B cell (primary cell): ENCODE data around the gene SEC62. TPM values are rescaled to one million over a fixed set of nuclear protein-coding genes. Genes with fewer than 3 reads are reported as not detected.
A peak's percentile ranks its signal among the peaks of the same experiment; 100 is the strongest.

Experiments used
- ATAC-seq: fragments of 200-7000 bp; cut with Tn5 transposase; one replicate; pipeline ENCODE4 v1.10.0; 2021; ENCODE audit warnings: low read depth, mild to moderate bottlenecking, moderate number of reproducible peaks, moderate library complexity
- CTCF ChIA-PET: fragments of 350-600 bp; sonication (Branson Sonifier 250); formaldehyde crosslinking; loops from one replicate; lab custom pipeline; 2021; ENCODE audit warnings: antibody characterized with exemption, inconsistent platforms; lab: Charles Lee
- POLR2A ChIA-PET: fragments of 350-600 bp; sonication (Branson Sonifier 250); formaldehyde crosslinking; loops from one replicate; lab custom pipeline; 2021; ENCODE audit warnings: antibody characterized with exemption; lab: Charles Lee
- DNase-seq: peaks from one replicate; pipeline ENCODE4 v3.0.0; 2013
- H2AFZ ChIP-seq: 2 replicates; pipeline ENCODE4 v1.6.1; 2012; ENCODE audit warnings: mild to moderate bottlenecking, low read depth, low read length; ENCODE audit not compliant: insufficient read depth, poor library complexity, severe bottlenecking
- H3K27ac ChIP-seq, 2 donors: 1 replicate in 1 of 2; 2 replicates in 1 of 2; pipeline ENCODE4 v1.5.1; 2012 to 2013; ENCODE audit warnings: low read length in 2 of 2, mild to moderate bottlenecking in 2 of 2, moderate library complexity in 1 of 2
- H3K27me3 ChIP-seq, 4 experiments: fragments of 200-600 bp in 1 of 4; sonication (generic) in 1 of 4; replicated peaks in 1 of 4; 1 replicate in 2 of 4; 2 replicates in 2 of 4; pipeline versions ENCODE4 v1.6.1 to v1.7.0; 2013 to 2016; ENCODE audit warnings: low read length in 3 of 4, mild to moderate bottlenecking in 2 of 4, mixed read lengths in 1 of 4, moderate library complexity in 1 of 4; ENCODE audit not compliant: insufficient read depth in 4 of 4, control insufficient read depth in 3 of 4; ENCODE audit errors: control extremely low read depth in 1 of 4
- H3K36me3 ChIP-seq, 2 experiments: replicated peaks in 1 of 2; 1 replicate in 1 of 2; 2 replicates in 1 of 2; pipeline versions ENCODE4 v1.6.1 to v1.7.1; 2013; ENCODE audit warnings: low read length in 1 of 2; ENCODE audit not compliant: insufficient read depth in 2 of 2, control insufficient read depth in 1 of 2; ENCODE audit errors: control extremely low read depth in 1 of 2, extremely low read depth in 1 of 2
- H3K4me1 ChIP-seq, 2 donors: fragments of 200-600 bp in 1 of 2; sonication (generic) in 1 of 2; 1 replicate in 1 of 2; 2 replicates in 1 of 2; pipeline versions ENCODE4 v1.5.1 to v1.6.1; 2013 to 2017; ENCODE audit warnings: low read length in 2 of 2; ENCODE audit not compliant: control insufficient read depth in 2 of 2, insufficient read depth in 2 of 2
- H3K4me2 ChIP-seq: replicated peaks from 2 replicates; pipeline ENCODE3; 2012; ENCODE audit warnings: mild to moderate bottlenecking, low read depth, low read length; ENCODE audit not compliant: poor library complexity, severe bottlenecking
- H3K4me3 ChIP-seq, 5 experiments: fragments of 200-600 bp in 1 of 5; sonication (generic) in 1 of 5; 1 replicate in 3 of 5; 2 replicates in 2 of 5; pipeline versions ENCODE4 v1.5.1 to v1.7.0; 2011 to 2016; ENCODE audit warnings: low read length in 4 of 5, mild to moderate bottlenecking in 4 of 5, low read depth in 2 of 5, control low read depth in 1 of 5, moderate library complexity in 1 of 5; ENCODE audit not compliant: insufficient read depth in 1 of 5; ENCODE audit errors: control extremely low read depth in 1 of 5, extremely low read depth in 1 of 5
- H3K79me2 ChIP-seq: fragments of 200-600 bp; sonication (generic); one replicate; pipeline ENCODE4 v1.6.0; 2016; ENCODE audit warnings: low read length; ENCODE audit not compliant: control insufficient read depth, insufficient read depth
- H3K9ac ChIP-seq: fragments of 200-600 bp; sonication (generic); 2 replicates; pipeline ENCODE4 v1.6.1; 2017; ENCODE audit warnings: mild to moderate bottlenecking, low read length, moderate library complexity
- H3K9me3 ChIP-seq, 3 donors: one replicate each; pipeline versions ENCODE4 v1.6.1 to v1.7.1; 2013; ENCODE audit warnings: low read length in 2 of 3; ENCODE audit not compliant: control insufficient read depth in 2 of 3, insufficient read depth in 1 of 3; ENCODE audit errors: control extremely low read depth in 1 of 3
- H4K20me1 ChIP-seq: 2 replicates; pipeline ENCODE4 v1.6.0; 2012; ENCODE audit warnings: mild to moderate bottlenecking, low read length; ENCODE audit not compliant: insufficient read depth, control insufficient read depth, poor library complexity, severe bottlenecking
- H3K27ac Mint-ChIP-seq: one replicate; pipeline ENCODE4 v1.8.0; 2021; ENCODE audit warnings: mixed read lengths
- H3K27me3 Mint-ChIP-seq: one replicate; pipeline ENCODE4 v1.8.0; 2021; ENCODE audit warnings: mixed read lengths
- H3K4me1 Mint-ChIP-seq: one replicate; pipeline ENCODE4 v1.8.0; 2021; ENCODE audit warnings: mixed read lengths
- H3K4me3 Mint-ChIP-seq: one replicate; pipeline ENCODE4 v1.8.0; 2021; ENCODE audit warnings: mixed read lengths
- H3K9me3 Mint-ChIP-seq: one replicate; pipeline ENCODE4 v1.8.0; 2022; ENCODE audit warnings: mixed read lengths; ENCODE audit not compliant: insufficient read depth
- EZH2 ChIP-seq: IDR thresholded peaks from 2 replicates; pipeline ENCODE4 v1.6.1; 2012; ENCODE audit warnings: borderline replicate concordance, low read depth, mild to moderate bottlenecking, moderate library complexity, low read length; ENCODE audit not compliant: insufficient read depth, poor library complexity, severe bottlenecking
- WGBS: methylation state at CpG from one replicate; pipeline ENCODE4 v1.1.5; 2013; ENCODE audit warnings: missing lambda C conversion rate; ENCODE audit not compliant: insufficient coverage; 5-methylcytosine and 5-hydroxymethylcytosine counted together
- intact Hi-C: fragments of 100-400 bp; cut with micrococcal nuclease; formaldehyde crosslinking; loops from one replicate; pipeline ENCODE4 v1.10.0; 2022
- polyA plus RNA-seq: library from polyadenylated mRNA; depleted of rRNA; stranded (reverse); fragments of >200 nt; gene quantifications from 2 replicates; pipeline ENCODE4 v1.2.3, GENCODE V29; 2012
- total RNA-seq, 2 donors: library from RNA; stranded (reverse); fragments of 120-200 nt in 1 of 2; gene quantifications; 1 replicate in 1 of 2; 2 replicates in 1 of 2; pipeline versions ENCODE4 v1.2.3 to v1.2.4, GENCODE V29; 2013 to 2022
- TF ChIP-seq, protein P1 (sequence below): fragments of 200-600 bp; IDR thresholded peaks from one replicate; pipeline ENCODE4 v1.8.0; 2022; ENCODE audit warnings: antibody characterized with exemption, mild to moderate bottlenecking

The SEC62 gene
- total and polyA plus RNA-seq, 2 donors (not counting 1 experiment from before 2014, with no cell fraction given), result 40.3 to 166 TPM

DNA sequence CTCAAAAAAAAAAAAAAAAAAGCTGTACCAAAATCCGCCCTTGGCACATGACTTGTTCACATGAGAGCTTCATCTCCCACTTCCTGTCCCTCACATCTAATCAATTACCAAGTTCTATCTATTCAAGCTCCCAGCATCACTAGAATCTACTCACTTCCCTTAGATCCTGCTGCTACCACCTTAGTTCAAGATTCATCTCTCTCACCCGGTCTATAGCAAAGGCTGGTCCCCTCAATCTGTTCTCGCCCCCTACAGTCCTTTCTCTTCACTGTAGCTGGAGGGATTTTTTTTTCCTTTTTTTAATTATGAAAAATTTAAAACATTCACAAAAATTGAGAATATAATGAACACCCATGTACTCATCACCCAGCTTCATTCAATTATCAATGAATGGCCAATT, 54.5 kb downstream of the SEC62 start:
- H2AFZ ChIP-seq, result no peak overlapping the region
- no peak overlapping the region for H3K4me2 ChIP-seq
- no peaks in the 10 kb centered on the region for H3K27me3 Mint-ChIP-seq
- no peak overlapping the region for H3K4me3 ChIP-seq
- no peak overlapping the region for H3K27ac ChIP-seq
- H3K79me2 ChIP-seq, result no peaks in the 10 kb centered on the region
- H3K4me3 Mint-ChIP-seq, result no peak overlapping the region
- no peak overlapping the region for H3K9ac ChIP-seq
- TF ChIP-seq, protein P1, sequence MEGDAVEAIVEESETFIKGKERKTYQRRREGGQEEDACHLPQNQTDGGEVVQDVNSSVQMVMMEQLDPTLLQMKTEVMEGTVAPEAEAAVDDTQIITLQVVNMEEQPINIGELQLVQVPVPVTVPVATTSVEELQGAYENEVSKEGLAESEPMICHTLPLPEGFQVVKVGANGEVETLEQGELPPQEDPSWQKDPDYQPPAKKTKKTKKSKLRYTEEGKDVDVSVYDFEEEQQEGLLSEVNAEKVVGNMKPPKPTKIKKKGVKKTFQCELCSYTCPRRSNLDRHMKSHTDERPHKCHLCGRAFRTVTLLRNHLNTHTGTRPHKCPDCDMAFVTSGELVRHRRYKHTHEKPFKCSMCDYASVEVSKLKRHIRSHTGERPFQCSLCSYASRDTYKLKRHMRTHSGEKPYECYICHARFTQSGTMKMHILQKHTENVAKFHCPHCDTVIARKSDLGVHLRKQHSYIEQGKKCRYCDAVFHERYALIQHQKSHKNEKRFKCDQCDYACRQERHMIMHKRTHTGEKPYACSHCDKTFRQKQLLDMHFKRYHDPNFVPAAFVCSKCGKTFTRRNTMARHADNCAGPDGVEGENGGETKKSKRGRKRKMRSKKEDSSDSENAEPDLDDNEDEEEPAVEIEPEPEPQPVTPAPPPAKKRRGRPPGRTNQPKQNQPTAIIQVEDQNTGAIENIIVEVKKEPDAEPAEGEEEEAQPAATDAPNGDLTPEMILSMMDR, result peak; percentile 27
- no peak for TF ChIP-seq EZH2
- ATAC-seq, result no peak
- no peaks in the 10 kb centered on the region for H3K27me3 ChIP-seq
- H3K27ac Mint-ChIP-seq, result no peak overlapping the region
- peak; percentile 39 for DNase-seq
- no peaks in the 10 kb centered on the region for H3K9me3 ChIP-seq
- WGBS, result no CpG with 5 or more reads among the region's 3 CpGs
- intact Hi-C loops, result no loop called here
- H4K20me1 ChIP-seq, result no peaks in the 10 kb centered on the region
- H3K4me1 Mint-ChIP-seq, result peaks cover 3% of the 10 kb centered on the region
- no peaks in the 10 kb centered on the region for H3K4me1 ChIP-seq
- H3K36me3 ChIP-seq, result no peaks in the 10 kb centered on the region
- POLR2A ChIA-PET, result interaction anchor here (0.6 to 0.7 kb wide), 3 partner anchors 68 to 159 kb away, joined by 3 to 6 read pairs (median 5); partner anchors contain the start of gene SAMD7
- no peaks in the 10 kb centered on the region for H3K9me3 Mint-ChIP-seq
- CTCF ChIA-PET, result interaction anchor here (0.5 to 2.9 kb wide), 12 partner anchors 11 to 258 kb away, joined by 3 to 39 read pairs (median 4); no protein-coding TSS in a partner anchor

DNA sequence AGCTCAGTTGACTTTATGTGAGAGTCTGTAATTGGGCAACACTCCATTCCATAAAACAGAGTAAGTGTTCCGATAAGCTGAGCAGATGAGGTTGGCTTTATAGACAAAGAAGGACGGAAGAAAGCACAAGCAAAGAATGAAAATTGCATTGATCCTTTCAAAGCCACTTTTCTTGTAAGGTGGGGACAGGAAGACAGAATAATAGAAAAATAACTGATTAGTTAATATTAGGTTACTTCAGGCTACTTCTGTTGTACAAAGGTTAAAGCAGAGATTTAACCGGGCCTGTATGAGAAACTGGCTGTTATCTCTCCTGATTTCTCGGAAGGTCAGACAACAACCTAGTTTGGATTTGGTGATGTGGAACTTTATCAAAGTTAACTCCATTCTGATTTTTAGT, 55.7 kb downstream of the SEC62 start:
- intact Hi-C loops, result no loop called here
- no peaks in the 10 kb centered on the region for H3K9me3 Mint-ChIP-seq
- no peak overlapping the region for H3K9ac ChIP-seq
- no peak overlapping the region for H3K4me2 ChIP-seq
- H2AFZ ChIP-seq, result no peak overlapping the region
- TF ChIP-seq EZH2, result no peak
- TF ChIP-seq, protein P1, result no peak
- no peaks in the 10 kb centered on the region for H3K79me2 ChIP-seq
- no peak for DNase-seq
- no CpG with 5 or more reads among the region's 4 CpGs for WGBS
- ATAC-seq, result no peak
- no peaks in the 10 kb centered on the region for H3K27me3 Mint-ChIP-seq
- H3K4me3 ChIP-seq, result no peak overlapping the region
- ChIA-PET POLR2A (no interaction called here), CTCF (interaction anchor here (0.8 to 2.9 kb wide), 3 partner anchors 55 to 159 kb away, joined by 3 to 39 read pairs (median 8); no protein-coding TSS in a partner anchor)
- no peaks in the 10 kb centered on the region for H3K36me3 ChIP-seq
- no peak overlapping the region for H3K4me3 Mint-ChIP-seq
- no peaks in the 10 kb centered on the region for H3K9me3 ChIP-seq
- H3K27ac Mint-ChIP-seq, result no peak overlapping the region
- no peaks in the 10 kb centered on the region for H4K20me1 ChIP-seq
- peaks cover 0 to 3% of the 10 kb centered on the region in 2 donors for H3K4me1 ChIP-seq
- no peaks in the 10 kb centered on the region for H3K27me3 ChIP-seq
- H3K4me1 Mint-ChIP-seq, result peaks cover 5% of the 10 kb centered on the region
- no peak overlapping the region for H3K27ac ChIP-seq
